HG02970 (cell line): ENCODE data around the gene SMLR1.
"Not testable (repeated sequence)": the region's sequence is repeated elsewhere in the genome, so short reads cannot be mapped to it uniquely, and the experiment has no call there.

Experiments
- ATAC-seq: cut with Tn5 transposase; IDR thresholded peaks from one replicate; pipeline ENCODE4 v1.9.1; 2021; ENCODE audit warnings: mild to moderate bottlenecking, moderate library complexity, moderate number of reproducible peaks; ENCODE audit not compliant: unreplicated experiment, low FRiP score

Gene SMLR1

DNA sequence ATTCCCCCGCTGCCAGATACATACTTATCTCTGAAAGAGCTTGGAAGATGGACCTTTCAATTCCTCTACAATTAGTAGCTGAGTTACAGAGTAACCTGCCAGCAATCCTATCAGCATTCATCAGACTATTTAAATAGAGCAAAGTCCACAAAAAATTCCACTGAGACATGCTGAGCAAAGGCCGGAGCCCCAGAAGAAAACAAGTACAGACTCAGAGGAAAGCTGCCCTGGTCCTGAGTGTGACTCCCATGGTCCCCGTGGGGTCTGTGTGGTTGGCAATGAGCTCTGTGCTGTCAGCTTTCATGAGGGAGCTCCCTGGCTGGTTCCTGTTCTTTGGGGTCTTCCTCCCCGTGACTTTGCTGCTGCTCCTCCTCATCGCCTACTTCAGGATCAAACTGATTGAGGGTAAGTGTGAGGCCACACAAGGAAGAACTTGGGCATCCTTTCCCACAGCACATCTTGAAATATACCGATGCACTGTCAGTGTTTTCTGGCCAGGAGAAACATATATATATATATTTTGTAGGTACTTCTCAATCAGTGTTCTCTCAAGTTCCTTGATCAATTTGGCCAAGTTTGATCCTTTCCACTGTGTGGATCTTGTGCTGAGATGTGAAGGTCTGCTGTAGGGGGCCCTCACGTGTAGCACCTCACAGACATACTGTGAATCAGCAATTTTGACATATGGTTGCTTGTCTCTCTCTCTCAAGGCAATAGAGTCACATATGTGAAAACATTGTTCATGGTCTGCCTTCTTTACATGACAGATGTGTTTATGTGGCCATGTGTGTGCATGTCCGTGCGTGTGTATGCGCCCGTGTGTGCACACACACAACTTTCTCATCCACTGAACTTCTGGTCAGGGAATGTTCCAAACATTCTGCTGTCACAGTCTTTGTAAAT is at the start of gene SMLR1:
SMLR1 (plus strand) TSS at position 160 of the 903 bp plus-strand sequence; CDS start at position 168, 8 bp downstream.
- ATAC-seq: no peak

DNA sequence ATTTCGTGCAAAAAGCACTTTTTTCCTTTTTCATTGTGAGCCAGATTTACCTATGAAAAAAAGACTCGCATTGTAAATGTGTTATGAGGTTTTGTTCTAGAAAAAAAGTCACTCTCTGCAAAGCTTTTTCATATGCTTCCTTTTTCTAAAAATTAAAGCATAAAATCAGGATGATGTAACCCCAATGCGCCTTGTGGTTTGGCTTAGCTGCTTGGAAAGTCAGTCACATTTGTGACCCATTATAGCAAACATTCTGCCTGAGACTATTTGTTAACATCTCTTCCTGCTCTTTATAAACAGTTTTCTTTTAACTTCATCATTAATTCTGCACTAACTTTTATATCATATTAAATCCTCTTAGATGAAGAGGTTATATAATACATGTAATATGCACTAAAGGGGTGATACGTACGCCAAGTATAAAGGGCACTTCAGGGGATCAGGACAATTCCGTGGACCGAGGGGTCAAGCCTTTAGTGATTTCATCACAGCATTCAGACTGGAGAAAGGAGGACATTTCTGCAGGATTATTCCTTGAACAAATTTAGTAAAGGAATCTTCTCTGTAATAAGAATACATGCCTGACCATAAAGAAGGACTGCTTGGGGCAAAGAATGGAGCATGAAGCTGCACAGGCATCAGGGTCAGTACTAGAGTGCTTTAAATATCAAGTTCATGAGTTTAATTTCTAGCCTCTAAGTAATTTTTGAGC is 48.1 kb upstream of the SMLR1 start:
- ATAC-seq: no peak

DNA sequence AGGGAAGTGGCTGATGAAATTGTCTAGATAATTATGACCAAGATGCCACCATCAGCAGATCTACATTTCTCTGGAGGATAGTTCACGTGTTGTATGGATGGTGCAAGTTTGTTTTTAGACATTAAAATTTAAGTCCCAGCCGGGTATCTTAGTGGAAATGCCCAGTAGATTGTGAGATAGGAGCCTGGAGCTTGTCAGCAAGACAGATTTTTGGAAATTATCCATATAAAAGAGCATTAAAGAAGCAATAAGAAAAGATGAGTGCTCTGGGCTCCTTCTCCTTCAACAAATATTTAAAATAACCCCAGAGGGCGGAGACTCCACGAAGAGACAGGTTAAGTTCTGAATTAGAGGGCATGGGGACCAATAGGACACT is 47.6 kb upstream of the SMLR1 start:
- no peak for ATAC-seq

DNA sequence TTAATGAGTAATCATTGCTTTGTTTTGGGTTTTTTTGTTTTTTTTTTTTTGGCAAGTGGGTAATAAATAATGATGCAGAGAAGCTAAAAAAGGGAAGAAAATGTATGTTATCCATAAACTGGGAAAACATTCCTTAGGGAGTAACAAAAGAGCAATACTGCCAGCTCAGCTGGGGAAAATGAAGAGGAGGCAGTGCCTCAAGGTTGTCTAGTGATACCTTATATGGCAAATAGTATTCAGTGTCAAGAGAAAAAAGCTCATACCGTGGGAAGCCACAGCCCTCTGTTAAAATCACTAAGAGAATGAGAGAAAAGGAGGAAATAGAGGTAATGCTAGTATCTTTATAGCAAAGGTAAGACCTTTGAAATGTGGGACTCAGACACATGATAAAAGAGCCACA is 47.1 kb upstream of the SMLR1 start:
- no peak for ATAC-seq

DNA sequence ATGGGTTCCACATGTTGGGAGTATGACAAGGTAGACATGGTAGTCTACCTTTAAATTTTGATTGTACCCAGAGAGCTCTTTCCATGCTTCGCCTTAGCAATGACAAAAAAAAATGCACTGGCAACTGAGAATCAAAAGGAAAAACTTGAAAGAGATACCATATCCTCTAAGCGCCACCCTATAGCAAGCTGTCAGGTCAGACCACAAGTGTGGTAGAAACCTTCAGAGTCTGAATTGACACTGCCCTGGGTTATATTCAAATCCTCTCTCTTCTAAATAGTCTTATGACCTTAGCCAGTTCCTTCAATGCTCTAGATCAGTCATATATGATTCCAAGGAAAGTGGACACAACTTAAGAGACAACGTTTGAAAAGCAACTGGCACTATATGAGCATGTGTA is 45.6 kb upstream of the SMLR1 start:
- no peak for ATAC-seq

DNA sequence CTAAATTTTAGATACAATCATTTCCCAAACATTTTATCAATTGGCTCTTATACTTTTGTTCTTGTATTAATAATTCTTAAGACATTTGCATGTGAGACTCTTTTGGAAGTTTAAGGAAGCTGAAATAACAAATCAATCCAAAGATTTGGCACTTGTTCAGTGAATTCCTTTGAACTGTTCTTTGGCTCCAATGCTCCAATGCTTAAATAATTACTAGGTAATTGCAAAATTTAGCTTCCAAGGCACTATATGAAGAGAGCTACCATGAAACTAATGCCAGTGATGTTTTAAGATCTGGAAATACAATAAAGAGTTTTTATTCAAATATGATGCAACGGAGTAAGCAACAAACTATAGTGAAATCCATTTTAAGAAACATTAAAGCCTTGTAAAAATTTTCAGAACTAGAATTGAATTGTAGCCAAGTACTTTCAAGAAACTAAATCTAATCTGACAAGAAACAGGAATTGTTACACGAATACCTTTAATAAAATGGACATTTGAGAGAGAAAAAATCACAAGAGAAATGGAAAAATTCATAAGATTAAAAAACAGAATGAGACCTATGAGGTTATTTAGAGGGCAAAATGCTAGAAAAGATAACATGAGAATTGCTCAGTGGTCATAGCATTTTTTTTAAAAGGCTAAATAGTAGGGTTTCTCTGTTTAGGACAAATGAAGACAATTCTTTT is 43.6 kb upstream of the SMLR1 start:
- no peak for ATAC-seq

DNA sequence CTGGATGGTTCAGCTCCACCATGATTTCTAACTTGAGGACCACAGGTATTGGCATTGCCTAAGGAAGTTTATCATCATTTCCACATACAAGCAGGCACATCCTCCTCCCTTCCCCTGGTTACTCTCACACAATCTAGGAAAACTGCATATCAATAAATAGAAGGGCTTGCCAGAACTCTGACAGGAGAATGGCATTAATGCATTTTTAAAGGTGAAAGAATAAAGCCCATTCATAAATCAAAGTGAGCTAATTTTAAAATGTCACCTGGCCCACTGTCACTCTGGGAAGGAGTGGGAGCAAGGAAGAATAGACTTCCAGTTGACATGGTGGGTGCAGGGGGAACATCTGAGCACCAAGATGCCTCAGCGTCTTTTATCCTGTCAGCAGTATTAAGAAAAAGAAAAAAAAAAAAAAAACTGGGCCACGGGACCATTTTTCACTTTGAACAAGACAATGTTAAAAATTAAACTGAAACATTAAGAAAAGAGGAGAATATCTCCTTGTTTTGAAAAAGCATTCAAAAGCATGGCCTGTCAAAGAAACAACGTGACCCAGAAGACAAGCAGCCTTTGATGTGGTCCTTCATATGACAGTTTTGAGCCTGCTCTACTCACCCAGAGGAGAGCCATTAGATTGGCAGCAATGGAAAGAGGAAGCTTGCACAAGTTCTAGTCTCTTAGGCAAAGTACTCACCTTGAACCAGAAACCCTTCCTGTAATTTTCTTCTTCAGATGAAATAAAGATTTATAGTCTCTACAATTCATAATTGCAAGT is 39.3 kb upstream of the SMLR1 start:
- ATAC-seq: no peak

DNA sequence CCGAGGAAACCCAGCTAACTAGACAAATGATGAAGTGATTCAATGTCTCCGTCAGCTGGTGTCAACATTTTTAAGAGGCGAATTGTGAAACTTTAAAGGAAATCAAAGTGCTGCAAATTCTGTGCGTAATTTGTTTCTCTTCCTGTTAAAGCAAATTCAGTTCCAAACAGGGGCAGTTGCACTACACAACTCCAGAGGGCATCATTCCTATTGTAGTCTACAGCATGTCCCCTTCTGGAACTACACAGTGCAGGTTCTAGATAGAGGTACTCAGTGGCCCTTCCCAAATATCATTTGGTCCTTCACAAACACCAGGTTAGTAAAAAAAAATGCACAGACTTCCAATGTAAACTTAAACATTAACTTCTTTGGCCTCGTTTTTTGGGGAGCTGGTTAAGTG is 38.3 kb upstream of the SMLR1 start:
- ATAC-seq: no peak

DNA sequence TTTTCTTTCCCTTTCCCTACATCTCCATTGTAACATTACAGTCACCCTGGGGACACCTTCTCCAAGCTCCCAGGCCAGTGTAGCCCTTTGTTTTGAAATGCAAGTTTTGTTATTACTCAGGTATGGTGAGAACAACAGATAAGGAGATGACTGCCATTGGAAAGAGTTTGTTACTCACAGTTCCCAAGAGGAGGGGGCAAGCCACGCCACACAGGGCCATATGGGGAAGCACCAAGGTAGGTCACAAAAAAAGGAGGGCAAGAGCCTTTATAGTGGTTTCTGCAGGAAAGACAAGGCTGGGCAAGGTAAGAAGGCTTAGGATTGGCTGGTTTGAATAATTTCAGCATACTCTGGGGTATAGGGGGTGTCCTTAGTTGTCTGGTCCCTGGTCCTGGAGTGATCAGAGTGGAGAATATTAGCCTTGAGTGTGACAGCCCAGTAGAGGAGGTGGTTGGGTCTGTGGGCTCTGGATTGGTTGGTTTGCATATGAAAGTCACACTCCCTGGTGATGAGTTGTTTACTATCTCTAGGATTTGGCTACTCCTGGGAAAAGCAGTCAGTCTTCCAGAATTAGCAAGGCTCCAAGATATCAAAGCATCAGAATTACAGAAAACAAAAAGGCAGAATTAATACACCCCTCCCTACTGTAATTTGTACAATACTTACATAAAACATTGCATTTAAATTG is 33.1 kb upstream of the SMLR1 start:
- ATAC-seq: no peak

DNA sequence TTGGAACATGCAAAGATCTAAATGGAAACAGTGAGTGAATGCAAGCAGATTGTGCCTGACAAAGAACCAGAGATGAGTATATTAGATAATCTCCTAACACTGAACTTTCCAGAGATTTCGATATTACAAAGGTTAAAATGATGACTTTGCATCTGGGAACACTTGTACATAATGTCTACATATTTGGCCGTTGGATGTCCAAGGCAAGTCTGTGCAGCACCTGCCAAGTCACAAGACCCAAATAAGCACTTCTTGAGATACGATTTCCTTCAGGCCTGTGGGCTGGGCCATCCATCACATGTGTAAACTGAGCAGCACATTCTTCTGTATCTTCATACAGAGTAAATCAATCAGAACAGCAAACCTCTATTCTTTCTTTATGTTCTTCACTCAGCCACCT is 32.5 kb upstream of the SMLR1 start:
- no peak for ATAC-seq

DNA sequence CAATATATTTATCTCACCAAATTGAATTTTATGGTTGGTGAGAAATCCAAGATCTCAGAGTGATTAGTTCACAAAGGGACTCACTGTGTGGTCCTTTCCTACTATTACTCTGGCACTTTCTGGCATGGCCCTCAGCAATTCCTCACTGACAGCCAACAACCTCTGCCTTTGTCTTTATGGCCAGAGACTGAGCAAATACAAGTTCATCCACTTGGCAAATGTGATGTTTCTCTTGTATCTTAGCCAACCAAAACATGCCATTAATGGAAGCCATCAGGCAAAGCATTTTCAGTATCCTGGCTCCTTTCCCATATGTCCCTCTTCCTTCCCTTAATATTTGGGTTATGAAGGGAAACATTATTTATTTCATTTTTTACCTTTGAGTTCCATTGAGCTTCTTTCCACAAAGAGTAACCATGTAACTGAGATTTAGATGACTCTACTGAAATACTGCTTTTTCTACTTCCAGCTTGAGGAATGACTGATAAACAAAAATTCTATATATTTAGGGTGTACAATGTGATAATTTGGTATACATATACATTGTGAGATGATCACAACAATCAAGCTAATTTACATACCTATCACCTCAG is 30.8 kb upstream of the SMLR1 start:
- no peak for ATAC-seq

DNA sequence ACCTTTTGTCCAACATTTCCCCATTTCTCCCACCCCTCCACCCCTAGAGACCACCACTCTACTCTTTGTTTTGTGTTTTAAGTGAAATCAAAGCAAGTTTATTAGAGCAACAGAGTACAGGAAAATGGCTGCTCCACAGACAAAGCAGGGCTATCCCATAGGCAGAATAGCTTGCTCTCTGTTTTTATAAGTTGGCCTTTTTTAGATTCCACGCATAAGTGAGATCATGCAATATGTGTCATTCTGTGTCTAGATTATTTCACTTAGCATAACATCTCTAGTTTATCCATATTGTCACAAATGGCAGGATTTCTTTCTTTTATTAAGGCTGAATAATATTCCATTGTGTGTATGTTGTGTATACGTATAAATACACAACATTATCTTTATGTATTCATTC is 30.1 kb upstream of the SMLR1 start:
- ATAC-seq: no peak

DNA sequence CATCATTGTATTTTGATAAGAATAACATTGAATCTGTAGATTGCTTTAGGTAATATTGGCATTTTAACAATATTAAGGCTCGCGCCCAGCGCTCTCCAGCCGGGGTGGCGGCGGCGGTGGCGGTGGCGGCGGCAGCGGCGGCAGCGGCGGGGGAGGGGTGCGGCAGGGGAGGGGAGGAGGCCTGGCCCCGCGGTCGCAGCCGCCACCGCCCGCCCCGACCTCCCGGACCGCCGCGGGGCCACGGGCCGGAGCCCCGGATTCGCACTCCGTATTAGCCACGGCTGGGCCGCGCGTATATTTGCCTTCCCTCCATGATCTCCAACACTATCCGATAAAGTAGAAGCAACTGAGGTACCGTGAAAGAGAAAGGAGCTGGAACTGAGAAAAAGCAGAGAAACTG is 25.8 kb upstream of the SMLR1 start:
- ATAC-seq: not testable (repeated sequence)

DNA sequence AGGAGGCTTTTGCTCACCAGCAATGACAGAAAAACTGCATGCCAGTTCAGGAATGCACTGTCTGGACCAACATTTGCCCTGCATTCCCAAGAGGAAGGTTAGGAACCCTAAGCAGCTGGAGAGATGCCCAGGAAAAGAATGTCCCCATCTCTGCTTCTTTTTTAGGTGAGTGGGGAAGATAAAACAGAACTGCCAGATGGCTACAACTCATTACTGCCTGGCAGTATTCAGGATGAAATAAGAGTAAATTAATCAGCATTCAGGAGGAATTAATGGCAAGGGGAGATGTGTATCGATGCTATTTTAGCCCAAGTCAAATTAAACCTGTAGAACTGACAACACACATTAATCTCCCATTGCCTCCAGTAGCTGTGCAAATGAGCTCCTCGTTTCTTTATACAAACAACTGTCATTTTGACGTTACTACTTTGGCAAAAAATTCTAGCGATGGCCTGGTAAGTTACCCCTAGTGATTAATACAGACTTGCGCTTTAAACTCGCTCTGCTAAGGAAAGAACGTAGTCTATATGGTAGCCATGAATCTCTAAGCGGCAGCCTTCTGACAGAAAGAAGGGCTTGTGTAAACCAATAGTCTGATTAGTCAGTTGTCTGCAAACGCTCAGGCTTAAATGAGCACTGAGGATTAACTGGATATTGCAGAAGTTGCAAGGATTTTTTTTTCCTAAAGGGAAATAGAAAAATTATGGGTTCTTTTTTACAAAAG is 16.7 kb upstream of the SMLR1 start:
- no peak for ATAC-seq

DNA sequence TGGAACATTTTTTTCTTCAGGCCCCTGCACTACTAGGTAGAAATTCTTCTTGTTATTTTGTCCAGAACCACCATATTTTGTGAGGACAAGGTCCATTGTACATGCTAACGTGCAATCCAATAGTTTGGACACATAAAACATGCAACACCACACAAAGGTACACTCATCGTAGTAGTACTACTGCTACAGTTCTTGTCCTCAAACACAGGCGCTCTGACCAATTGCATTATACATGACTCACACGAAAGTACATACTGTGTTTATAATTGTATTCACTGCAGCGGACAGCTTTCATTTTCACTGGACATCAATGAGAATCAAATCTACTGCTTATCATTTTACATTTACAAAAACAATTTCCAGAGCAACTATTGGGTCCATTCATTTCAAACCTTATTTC is 15.3 kb upstream of the SMLR1 start:
- no peak for ATAC-seq

DNA sequence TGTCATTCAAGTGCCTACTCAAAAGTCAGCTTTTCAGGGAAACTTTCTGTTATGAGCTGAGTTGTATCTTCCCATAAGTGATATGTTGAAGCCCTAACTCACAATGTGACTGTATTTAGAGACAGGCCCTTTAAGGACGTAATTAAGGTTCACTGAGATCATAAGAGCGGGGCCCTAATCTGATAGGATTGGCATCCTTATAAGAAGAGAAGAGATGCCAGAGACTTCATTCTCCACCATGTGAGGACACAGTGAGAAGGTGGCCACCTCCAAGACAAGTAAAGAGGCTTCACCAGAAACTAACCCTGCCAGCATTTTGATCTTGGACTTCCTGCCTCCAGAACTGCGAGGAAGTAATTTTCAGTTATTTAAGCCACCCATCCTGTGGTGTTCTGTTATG is 12.7 kb upstream of the SMLR1 start:
- no peak for ATAC-seq

DNA sequence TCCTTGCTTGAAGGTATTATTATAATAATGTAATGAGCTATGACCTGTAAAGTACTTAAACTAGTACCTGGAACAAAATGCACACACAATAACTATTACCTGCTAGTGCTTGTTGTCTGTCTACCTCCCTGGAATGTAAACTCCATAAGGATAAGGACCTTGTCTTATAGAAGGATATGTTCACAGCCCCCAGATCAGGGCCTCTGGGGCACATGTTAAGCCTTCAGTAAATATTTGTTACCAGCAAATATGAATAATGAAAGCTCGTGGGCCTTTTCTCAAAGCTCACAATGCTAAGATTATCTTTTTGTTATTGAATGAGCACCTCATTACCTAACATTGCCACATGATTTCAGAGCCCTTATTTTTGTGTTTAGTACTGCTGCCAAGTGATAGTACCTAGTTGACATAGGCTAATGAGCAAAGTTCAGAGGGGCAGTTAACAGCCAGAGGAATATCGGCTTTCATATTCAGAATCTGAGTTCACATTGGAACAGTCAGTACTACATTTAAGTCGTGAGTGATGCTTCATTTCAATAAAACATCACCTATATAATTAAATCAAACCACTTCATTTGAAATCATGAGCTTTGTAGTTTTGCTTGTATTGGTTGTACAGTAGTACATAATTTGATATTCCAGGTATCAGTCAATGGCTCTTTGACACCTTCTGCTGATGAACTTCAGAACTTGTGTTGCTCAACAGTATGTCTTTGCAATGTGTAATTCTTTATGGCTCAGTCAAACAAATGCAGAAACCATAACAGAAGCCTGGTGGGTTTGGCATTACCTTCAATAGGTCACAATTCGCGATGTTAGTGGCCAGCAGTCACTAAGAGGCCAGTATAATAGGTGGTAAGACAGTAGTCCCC is 11.8 kb upstream of the SMLR1 start:
- no peak for ATAC-seq

DNA sequence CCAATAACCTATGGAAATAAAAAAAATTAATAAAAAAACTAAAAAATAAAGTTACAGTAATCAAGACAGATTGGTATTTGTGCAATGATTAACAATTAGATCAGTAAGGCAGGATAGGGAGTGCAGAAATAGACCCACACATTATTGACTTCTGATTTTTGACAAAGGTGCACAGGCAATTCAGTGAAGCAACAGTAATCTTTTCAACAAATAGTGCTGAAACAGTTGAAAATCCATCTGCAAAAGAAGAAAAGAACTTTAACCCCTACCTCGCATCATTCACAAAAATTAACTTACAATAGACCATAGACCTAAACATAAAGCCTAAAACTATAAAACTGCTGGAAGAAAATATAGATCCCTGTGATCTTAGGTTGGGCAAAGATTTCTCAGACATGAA is 4.5 kb upstream of the SMLR1 start:
- no peak for ATAC-seq
